Mucosa of rectum (tissue), 2 donors: ENCODE data around the gene JMJD1C.

ENCODE experiments used
- H3K27ac ChIP-seq, 2 donors: one replicate each; pipeline ENCODE4 v1.7.0; 2013; ENCODE audit warnings: inconsistent platforms in 2 of 2, low read depth in 2 of 2, low read length in 2 of 2
- H3K27me3 ChIP-seq, 2 donors: one replicate each; pipeline ENCODE4 v1.7.0; 2013; ENCODE audit warnings: low read length in 2 of 2; ENCODE audit not compliant: control insufficient read depth in 2 of 2, insufficient read depth in 2 of 2
- H3K36me3 ChIP-seq, 2 donors: one replicate each; pipeline ENCODE4 v1.7.0; 2013; ENCODE audit warnings: low read length in 2 of 2; ENCODE audit not compliant: control insufficient read depth in 2 of 2, insufficient read depth in 2 of 2
- H3K4me1 ChIP-seq, 2 donors: one replicate each; pipeline ENCODE4 v1.7.0; 2013; ENCODE audit warnings: low read length in 2 of 2, mild to moderate bottlenecking in 1 of 2; ENCODE audit not compliant: control insufficient read depth in 2 of 2, insufficient read depth in 2 of 2
- H3K4me3 ChIP-seq, 2 donors: one replicate each; pipeline ENCODE4 v1.7.0; 2013; ENCODE audit warnings: low read length in 2 of 2
- H3K9ac ChIP-seq, 2 donors: one replicate each; pipeline ENCODE4 v1.7.0; 2013; ENCODE audit warnings: low read length in 2 of 2, low read depth in 1 of 2, mild to moderate bottlenecking in 1 of 2
- H3K9me3 ChIP-seq, 2 donors: one replicate each; pipeline ENCODE4 v1.7.0; 2013; ENCODE audit warnings: low read length in 2 of 2; ENCODE audit not compliant: control insufficient read depth in 2 of 2
- donor health status: healthy.
- donor health status: Normal muscosa, but diverticular disease.

JMJD1C gene

GRCh38 chr10:63266391-63267316 lies 199.1 kb downstream of the JMJD1C start:
- H3K27ac ChIP-seq, result peak overlapping the region; percentile 71 to 75
- peak overlapping the region; percentile 84 to 98 for H3K4me3 ChIP-seq
- H3K9me3 ChIP-seq, result no peaks in the 10 kb centered on the region
- peak overlapping the region; percentile 71 to 94 for H3K9ac ChIP-seq
- H3K36me3 ChIP-seq, result no peaks in the 10 kb centered on the region
- peaks cover 2 to 3% of the 10 kb centered on the region in 2 donors for H3K4me1 ChIP-seq
- H3K27me3 ChIP-seq, result no peaks in the 10 kb centered on the region

GRCh38 chr10:63265683-63266235 lies 200.0 kb downstream of the JMJD1C start:
- Histone ChIP-seq H3K36me3 (no peaks in the 10 kb centered on the region), H3K4me3 (peak overlapping the region; percentile 84 to 98), H3K4me1 (peaks cover 3 to 5% of the 10 kb centered on the region in 2 donors), H3K9ac (peak overlapping the region; percentile 71 to 94), H3K27ac (peak overlapping the region; percentile 75 to 83), H3K9me3 (no peaks in the 10 kb centered on the region), H3K27me3 (no peaks in the 10 kb centered on the region)

- H3K27ac ChIP-seq, result peak overlapping the region; percentile 75 to 83
- peak overlapping the region; percentile 85 to 94 for H3K9ac ChIP-seq
- no peaks in the 10 kb centered on the region for H3K9me3 ChIP-seq
- H3K4me3 ChIP-seq, result peak overlapping the region; percentile 74 to 84
- H3K36me3 ChIP-seq, result no peaks in the 10 kb centered on the region
- peaks cover 4 to 6% of the 10 kb centered on the region in 2 donors for H3K4me1 ChIP-seq
- H3K27me3 ChIP-seq, result no peaks in the 10 kb centered on the region
These were observed 200.6 kb downstream of the JMJD1C start for GRCh38 chr10:63265222-63265617.

- Histone ChIP-seq H3K27me3 (no peaks in the 10 kb centered on the region), H3K4me1 (peaks cover 9 to 11% of the 10 kb centered on the region in 2 donors), H3K9me3 (no peaks in the 10 kb centered on the region), H3K36me3 (no peaks in the 10 kb centered on the region), H3K27ac (peak overlapping the region; percentile 75 to 83), H3K4me3 (peak overlapping the region; percentile 74 to 84), H3K9ac (peak overlapping the region in 1 of 2 donors; percentile 85)
These were observed 201.1 kb downstream of the JMJD1C start for GRCh38 chr10:63264617-63265221.

- H3K9me3 ChIP-seq, result no peaks in the 10 kb centered on the region
- H3K9ac ChIP-seq, result no peak overlapping the region
- H3K4me3 ChIP-seq, result no peak overlapping the region
- peaks cover 16 to 25% of the 10 kb centered on the region in 2 donors for H3K4me1 ChIP-seq
- no peak overlapping the region for H3K27ac ChIP-seq
- no peaks in the 10 kb centered on the region for H3K36me3 ChIP-seq
- no peaks in the 10 kb centered on the region for H3K27me3 ChIP-seq
These were observed 203.2 kb downstream of the JMJD1C start for GRCh38 chr10:63262430-63263073.

GRCh38 chr10:63261496-63261895 lies 204.3 kb downstream of the JMJD1C start:
- no peak overlapping the region for H3K27ac ChIP-seq
- H3K27me3 ChIP-seq, result no peaks in the 10 kb centered on the region
- no peak overlapping the region for H3K4me3 ChIP-seq
- peaks cover 16 to 30% of the 10 kb centered on the region in 2 donors for H3K4me1 ChIP-seq
- no peaks in the 10 kb centered on the region for H3K36me3 ChIP-seq
- no peak overlapping the region for H3K9ac ChIP-seq
- H3K9me3 ChIP-seq, result no peaks in the 10 kb centered on the region

GRCh38 chr10:63260860-63261251 lies 204.9 kb downstream of the JMJD1C start:
- no peaks in the 10 kb centered on the region for H3K9me3 ChIP-seq
- peaks cover 18 to 30% of the 10 kb centered on the region in 2 donors for H3K4me1 ChIP-seq
- no peak overlapping the region for H3K4me3 ChIP-seq
- no peak overlapping the region for H3K9ac ChIP-seq
- H3K36me3 ChIP-seq, result no peaks in the 10 kb centered on the region
- H3K27ac ChIP-seq, result no peak overlapping the region
- H3K27me3 ChIP-seq, result no peaks in the 10 kb centered on the region

GRCh38 chr10:63260103-63260859 lies 205.5 kb downstream of the JMJD1C start:
- no peaks in the 10 kb centered on the region for H3K9me3 ChIP-seq
- no peak overlapping the region for H3K4me3 ChIP-seq
- H3K4me1 ChIP-seq, result peaks cover 18 to 30% of the 10 kb centered on the region in 2 donors
- no peaks in the 10 kb centered on the region for H3K36me3 ChIP-seq
- no peak overlapping the region for H3K9ac ChIP-seq
- no peaks in the 10 kb centered on the region for H3K27me3 ChIP-seq
- no peak overlapping the region for H3K27ac ChIP-seq

GRCh38 chr10:63258920-63259678 lies 206.7 kb downstream of the JMJD1C start:
- no peaks in the 10 kb centered on the region for H3K36me3 ChIP-seq
- peaks cover 18 to 28% of the 10 kb centered on the region in 2 donors for H3K4me1 ChIP-seq
- H3K9me3 ChIP-seq, result no peaks in the 10 kb centered on the region
- H3K27me3 ChIP-seq, result no peaks in the 10 kb centered on the region
- H3K27ac ChIP-seq, result no peak overlapping the region
- H3K4me3 ChIP-seq, result peak overlapping the region in 1 of 2 donors; percentile 9
- H3K9ac ChIP-seq, result no peak overlapping the region
